H1 (cell line): ENCODE measurements around the gene FCAMR. TPM values are rescaled to one million over a fixed set of nuclear protein-coding genes. Genes with fewer than 3 reads are reported as not detected.

Source experiments
- CHD1 ChIP-seq: IDR thresholded peaks from 2 replicates; pipeline ENCODE4 v1.6.1; 2012; ENCODE audit warnings: low read depth, low read length, improper control_type of control experiment
- CHD7 ChIP-seq: fragments of 300-600 bp; sonication (generic); IDR thresholded peaks from 2 replicates; pipeline ENCODE4 v1.7.1; 2012; ENCODE audit warnings: low read length, moderate library complexity, mild to moderate bottlenecking, inconsistent platforms; ENCODE audit not compliant: insufficient replicate concordance
- polyA plus RNA-seq, 7 experiments: library from polyadenylated mRNA; depleted of rRNA in 3 of 7; stranded (reverse) in 5 of 7; unstranded in 2 of 7; fragments of >200 nt in 5 of 7; fragments of 200-250 nt in 2 of 7; gene quantifications; 1 replicate in 5 of 7; 2 replicates in 1 of 7; 4 replicates in 1 of 7; pipeline versions ENCODE4 v1.2.1 to v1.2.3, GENCODE V29; 2011 to 2013; ENCODE audit warnings: missing spikeins in 2 of 7, mixed read lengths in 2 of 7
- total RNA-seq: library from RNA; stranded (reverse); fragmentation: NEBNext Ultra II Directional; extraction: Animal tissue kit (Norgen Biotek cat#: 25700); gene quantifications from 2 replicates; pipeline ENCODE4 v1.2.1, GENCODE V29; 2021

The FCAMR gene
- total and polyA plus RNA-seq, 2 of the 8 experiments (the other 6 are each of a cell fraction or from before 2014, with no cell fraction given) = not detected

GRCh38 chr1:206965781-206966180 is 4.5 kb downstream of the FCAMR start (continued):
- no peak for TF ChIP-seq CHD7
- TF ChIP-seq CHD1 = no peak
- TF ChIP-seq, all 59 proteins: peak for 0
